Effector memory CD8-positive, alpha-beta T cell (primary cell): Measurements from ENCODE around the gene CYP4V2.

Source experiments
- ATAC-seq: fragments of 150-1000 bp; cut with Tn5 transposase; replicated peaks from 2 replicates; pipeline ENCODE4 v1.10.0; 2021; ENCODE audit warnings: mild to moderate bottlenecking, moderate library complexity
- DNase-seq, 3 experiments: peaks; one replicate each; pipeline ENCODE4 v3.0.0; 2021
- H3K27ac Mint-ChIP-seq, 2 donors: one replicate each; pipeline ENCODE4 v1.8.0; 2022; ENCODE audit warnings: mild to moderate bottlenecking in 2 of 2, mixed read lengths in 2 of 2, moderate library complexity in 2 of 2
- H3K27me3 Mint-ChIP-seq, 2 donors: one replicate each; pipeline ENCODE4 v1.8.0; 2022; ENCODE audit warnings: mixed read lengths in 2 of 2
- H3K36me3 Mint-ChIP-seq: one replicate; pipeline ENCODE4 v1.8.0; 2022; ENCODE audit warnings: mild to moderate bottlenecking, moderate library complexity, mixed read lengths; ENCODE audit not compliant: insufficient read depth
- H3K4me1 Mint-ChIP-seq, 2 donors: one replicate each; pipeline ENCODE4 v1.8.0; 2022; ENCODE audit warnings: low read depth in 2 of 2, mixed read lengths in 2 of 2
- H3K4me3 Mint-ChIP-seq, 2 donors: one replicate each; pipeline ENCODE4 v1.8.0; 2022; ENCODE audit warnings: mild to moderate bottlenecking in 2 of 2, mixed read lengths in 2 of 2, moderate library complexity in 2 of 2
- H3K9me3 Mint-ChIP-seq, 2 donors: one replicate each; pipeline ENCODE4 v1.8.0; 2022; ENCODE audit warnings: mixed read lengths in 2 of 2
- total RNA-seq, 9 experiments: gene quantifications; one replicate each; lab custom pipeline; 2026; lab: John Stamatoyannopoulos, UW

The CYP4V2 gene
- 13.1 to 77.7 (median 21.5) reads per million in 9 experiments for total RNA-seq

DNA sequence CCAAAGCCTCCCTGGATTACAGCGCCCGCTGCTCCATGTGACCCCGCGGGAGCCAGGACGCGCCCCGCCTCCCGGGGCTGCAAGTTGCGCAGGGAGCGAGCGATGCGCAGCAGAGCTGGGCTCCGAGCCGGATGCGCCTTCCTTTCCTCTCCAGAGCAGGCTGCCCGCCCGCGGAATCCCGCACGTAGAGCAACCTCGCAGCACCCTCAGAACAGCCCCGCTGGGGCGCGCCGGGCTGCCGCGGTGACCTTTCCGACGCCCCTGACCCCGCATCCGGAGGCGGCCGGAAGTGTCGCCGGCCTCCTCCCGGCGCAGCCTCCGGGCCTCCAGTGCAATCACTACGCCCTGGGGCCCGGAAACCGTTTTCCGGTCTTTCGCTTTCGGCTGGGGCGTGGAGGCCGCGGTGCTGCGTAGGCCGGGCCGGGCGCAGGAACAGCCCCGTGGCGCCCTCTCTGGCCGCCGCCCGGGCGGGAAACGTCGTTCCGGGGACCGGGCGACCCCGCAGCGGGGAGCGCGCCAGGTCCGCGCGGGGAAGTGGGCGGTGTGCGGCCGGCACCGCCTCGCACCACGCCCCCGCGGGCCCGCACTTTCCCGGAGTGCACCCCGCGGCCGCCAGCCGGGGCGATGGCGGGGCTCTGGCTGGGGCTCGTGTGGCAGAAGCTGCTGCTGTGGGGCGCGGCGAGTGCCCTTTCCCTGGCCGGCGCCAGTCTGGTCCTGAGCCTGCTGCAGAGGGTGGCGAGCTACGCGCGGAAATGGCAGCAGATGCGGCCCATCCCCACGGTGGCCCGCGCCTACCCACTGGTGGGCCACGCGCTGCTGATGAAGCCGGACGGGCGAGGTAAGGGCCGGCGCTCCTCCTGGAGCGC lies at the start of gene CYP4V2:
Gene CYP4V2, plus strand, starts transcription at position 368 of the 866 bp plus-strand sequence. Its CDS starts 257 bp downstream, at position 625.
- H3K36me3 Mint-ChIP-seq, result peaks cover 35% of the 10 kb centered on the region
- H3K9me3 Mint-ChIP-seq, result no peaks in the 10 kb centered on the region
- DNase-seq (peak; percentile 77 to 85 (median 81)), ATAC-seq (peak; percentile 85)
- H3K27me3 Mint-ChIP-seq, result peaks cover 0 to 3% of the 10 kb centered on the region in 2 donors
- peak within 1 kb of the TSS; percentile 96 to 97 for H3K27ac Mint-ChIP-seq
- H3K4me1 Mint-ChIP-seq, result peaks cover 21 to 24% of the 10 kb centered on the region in 2 donors
- H3K4me3 Mint-ChIP-seq, result peak within 1 kb of the TSS; percentile 90 to 94

DNA sequence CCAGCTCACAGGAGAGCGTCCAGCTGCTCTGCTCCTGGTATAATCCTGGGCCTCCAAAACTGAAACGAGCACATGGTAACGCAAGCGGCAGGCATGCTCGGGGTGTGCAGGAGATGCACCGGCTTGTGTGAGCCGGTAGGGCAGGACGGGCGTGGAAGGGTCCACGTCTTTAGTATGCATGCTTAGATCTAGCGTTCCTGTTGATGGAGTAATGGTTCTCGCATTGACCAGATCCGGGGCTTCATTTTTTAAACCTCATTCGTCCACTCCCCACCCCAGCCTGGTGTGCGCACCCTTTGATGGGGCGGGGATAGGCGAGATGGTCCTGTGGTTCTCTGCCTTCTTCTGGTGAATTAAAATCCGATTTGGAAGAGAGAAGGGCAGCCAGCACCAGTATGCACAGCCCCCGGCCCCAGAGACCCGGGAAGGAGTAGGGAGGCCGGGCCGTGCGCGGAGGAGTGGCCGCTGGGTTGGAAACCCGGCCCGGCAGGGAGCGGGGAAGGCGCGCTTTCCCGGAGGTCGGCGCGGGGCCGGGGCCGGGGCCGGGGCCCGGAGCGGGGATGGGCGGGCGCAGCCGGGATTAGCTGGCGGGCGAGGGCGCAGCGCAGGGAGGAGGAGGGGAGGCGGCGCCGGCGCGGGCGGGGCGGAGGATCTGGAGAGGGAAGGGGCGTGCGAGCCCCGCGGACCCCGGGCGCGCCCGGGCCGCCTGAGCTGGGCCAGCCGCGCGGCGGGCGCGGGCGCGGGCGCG lies 47.0 kb upstream of the CYP4V2 start:
- ATAC-seq (peak; percentile 53), DNase-seq (no peak)
- peaks cover 52 to 65% of the 10 kb centered on the region in 2 donors for H3K27me3 Mint-ChIP-seq
- peaks cover 0 to 4% of the 10 kb centered on the region in 2 donors for H3K4me1 Mint-ChIP-seq
- H3K36me3 Mint-ChIP-seq, result peaks cover 3% of the 10 kb centered on the region
- no peaks in the 10 kb centered on the region for H3K9me3 Mint-ChIP-seq
- H3K4me3 Mint-ChIP-seq, result peak overlapping the region; percentile 58 to 79
- no peak overlapping the region for H3K27ac Mint-ChIP-seq

DNA sequence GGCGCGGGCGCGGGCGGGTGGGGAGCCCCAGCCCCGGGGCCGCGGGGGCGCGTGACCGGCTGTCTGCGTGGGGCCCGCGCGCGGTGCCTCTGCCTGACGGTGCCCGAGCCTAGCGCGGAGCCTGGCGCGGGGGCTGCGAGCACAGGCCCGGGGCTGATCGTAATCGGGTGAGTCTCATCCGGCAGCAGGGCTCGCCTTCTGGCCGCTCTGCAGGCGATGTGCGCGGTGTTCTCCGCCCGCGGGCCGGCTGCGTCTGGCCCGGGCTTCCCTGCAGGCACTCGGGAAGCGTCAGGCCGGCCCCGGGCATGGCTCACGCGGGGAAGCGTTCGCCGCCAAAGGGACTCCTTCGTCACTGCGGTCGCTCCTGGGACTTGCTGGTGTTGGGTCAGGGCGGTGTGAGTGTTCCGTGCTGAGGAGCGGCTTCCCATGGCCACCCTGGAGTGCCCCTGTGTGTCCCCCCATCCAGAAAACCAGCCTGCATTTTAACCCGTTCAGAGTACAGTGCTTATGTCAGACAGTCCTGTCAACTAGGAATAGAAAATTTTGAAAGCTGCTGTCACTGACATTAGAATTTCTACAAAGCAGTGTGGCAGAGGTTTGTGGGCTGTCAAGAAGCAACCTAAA lies 46.3 kb upstream of the CYP4V2 start:
- H3K36me3 Mint-ChIP-seq, result peaks cover 3% of the 10 kb centered on the region
- H3K4me3 Mint-ChIP-seq, result peak overlapping the region; percentile 57 to 62
- H3K9me3 Mint-ChIP-seq, result no peaks in the 10 kb centered on the region
- peaks cover 52 to 65% of the 10 kb centered on the region in 2 donors for H3K27me3 Mint-ChIP-seq
- no peak overlapping the region for H3K27ac Mint-ChIP-seq
- DNase-seq (no peak), ATAC-seq (peak; percentile 59)
- peaks cover 0 to 4% of the 10 kb centered on the region in 2 donors for H3K4me1 Mint-ChIP-seq

DNA sequence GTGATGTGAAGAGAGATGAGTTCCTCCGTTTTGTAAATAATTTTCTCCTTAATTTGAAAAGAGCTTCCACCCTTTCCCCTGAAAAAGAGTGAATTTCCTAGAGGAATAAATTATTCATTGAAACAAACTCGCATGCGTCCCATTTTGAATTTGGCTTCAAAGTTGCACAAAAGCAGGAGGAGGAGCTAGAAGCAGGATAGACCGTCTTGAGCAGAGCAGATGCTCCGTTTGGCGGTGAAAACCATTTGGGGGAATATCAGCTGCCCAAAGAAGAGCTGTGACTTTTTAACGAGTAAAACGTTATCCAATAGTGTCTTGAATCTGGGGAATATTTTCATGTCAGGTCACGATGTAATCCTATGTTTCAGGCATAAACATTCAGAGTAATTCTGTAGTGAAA lies 44.9 kb upstream of the CYP4V2 start:
- H3K9me3 Mint-ChIP-seq, result no peaks in the 10 kb centered on the region
- DNase-seq (no peak), ATAC-seq (no peak)
- no peak overlapping the region for H3K27ac Mint-ChIP-seq
- H3K36me3 Mint-ChIP-seq, result peaks cover 3% of the 10 kb centered on the region
- no peak overlapping the region for H3K4me3 Mint-ChIP-seq
- H3K4me1 Mint-ChIP-seq, result peaks cover 0 to 4% of the 10 kb centered on the region in 2 donors
- H3K27me3 Mint-ChIP-seq, result peaks cover 60 to 73% of the 10 kb centered on the region in 2 donors

DNA sequence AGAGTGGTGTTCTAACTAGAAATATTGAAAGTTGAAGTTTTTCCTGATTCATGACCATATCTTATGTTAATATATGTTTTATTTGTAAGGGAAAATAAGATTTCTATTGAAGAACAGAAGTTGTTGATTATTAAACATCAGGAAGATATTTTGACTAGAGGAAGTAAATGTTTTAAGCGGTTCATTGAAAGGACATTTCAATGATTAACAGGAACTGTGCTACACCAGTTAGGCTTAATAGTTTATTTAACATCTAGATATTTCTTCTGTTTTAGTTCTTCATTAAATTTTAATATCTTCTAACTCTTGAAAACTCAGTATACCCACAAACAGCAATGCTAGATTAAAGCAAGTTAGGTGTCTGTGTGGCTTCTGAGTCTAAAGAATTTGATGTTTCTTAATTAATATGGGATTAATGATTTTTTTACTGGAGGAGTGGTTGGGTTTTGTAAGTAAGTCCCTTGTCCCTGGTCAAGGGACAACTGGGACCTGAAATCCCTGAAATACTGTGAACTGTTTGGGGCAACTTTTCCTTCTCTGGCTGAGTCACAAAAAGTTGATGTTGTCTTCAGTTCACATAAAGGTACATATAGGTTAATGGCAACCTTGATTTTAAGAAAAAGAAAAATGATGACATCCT lies 42.9 kb upstream of the CYP4V2 start:
- DNase-seq (no peak), ATAC-seq (no peak)
- Mint-ChIP-seq H3K27me3 (peaks cover 55 to 72% of the 10 kb centered on the region in 2 donors), H3K27ac (no peak overlapping the region), H3K9me3 (no peaks in the 10 kb centered on the region), H3K4me3 (no peak overlapping the region), H3K4me1 (peaks cover 0 to 4% of the 10 kb centered on the region in 2 donors), H3K36me3 (no peaks in the 10 kb centered on the region)

DNA sequence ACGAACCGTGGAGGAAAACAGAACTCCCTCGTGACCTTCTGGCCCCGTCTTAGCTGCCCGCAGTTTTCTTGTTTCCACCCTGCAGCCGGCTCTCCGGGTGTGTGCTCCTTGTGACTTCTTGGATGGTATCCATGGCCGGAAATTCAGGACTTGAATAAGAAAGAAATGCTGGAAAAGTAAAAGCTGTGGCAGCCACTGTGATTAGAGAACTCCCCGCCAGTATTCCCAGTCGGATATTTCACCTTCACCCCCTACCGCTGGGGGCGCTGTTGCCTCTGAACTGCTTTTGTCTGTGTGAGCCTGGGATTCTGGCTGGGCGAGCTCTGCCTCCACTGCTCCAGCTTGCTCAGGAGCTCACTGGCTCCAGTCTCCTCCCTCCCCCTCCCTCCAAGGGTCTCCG lies 41.5 kb upstream of the CYP4V2 start:
- Mint-ChIP-seq H3K36me3 (no peaks in the 10 kb centered on the region), H3K27ac (no peak overlapping the region), H3K4me3 (no peak overlapping the region), H3K4me1 (peaks cover 0 to 2% of the 10 kb centered on the region in 2 donors), H3K9me3 (no peaks in the 10 kb centered on the region), H3K27me3 (peaks cover 53 to 71% of the 10 kb centered on the region in 2 donors)
- no peak for ATAC-seq
- DNase-seq, result no peak

DNA sequence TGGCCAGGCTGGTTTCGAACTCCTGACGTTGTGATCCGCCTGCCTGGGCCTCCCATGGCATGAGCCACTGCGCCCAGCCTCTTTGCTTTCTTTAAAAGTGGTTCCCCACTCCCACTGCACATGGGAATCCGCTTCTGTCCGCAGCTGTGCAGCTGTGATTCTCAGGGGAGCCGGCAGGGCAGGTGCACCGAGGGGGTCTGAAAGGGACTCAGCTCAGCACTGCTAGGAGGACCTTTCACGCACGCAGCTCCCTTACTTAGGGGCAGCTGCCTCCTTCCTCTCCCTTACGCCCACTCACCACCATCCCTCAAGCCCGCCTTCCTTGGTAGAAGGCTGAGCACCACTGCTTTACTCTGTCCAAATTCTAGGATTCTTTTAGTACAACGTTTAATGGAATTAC lies 40.4 kb upstream of the CYP4V2 start:
- no peak overlapping the region for H3K27ac Mint-ChIP-seq
- no peak for ATAC-seq
- H3K9me3 Mint-ChIP-seq, result no peaks in the 10 kb centered on the region
- DNase-seq, result no peak
- peaks cover 0 to 1% of the 10 kb centered on the region in 2 donors for H3K4me1 Mint-ChIP-seq
- no peak overlapping the region for H3K4me3 Mint-ChIP-seq
- H3K36me3 Mint-ChIP-seq, result no peaks in the 10 kb centered on the region
- peaks cover 54 to 74% of the 10 kb centered on the region in 2 donors for H3K27me3 Mint-ChIP-seq

DNA sequence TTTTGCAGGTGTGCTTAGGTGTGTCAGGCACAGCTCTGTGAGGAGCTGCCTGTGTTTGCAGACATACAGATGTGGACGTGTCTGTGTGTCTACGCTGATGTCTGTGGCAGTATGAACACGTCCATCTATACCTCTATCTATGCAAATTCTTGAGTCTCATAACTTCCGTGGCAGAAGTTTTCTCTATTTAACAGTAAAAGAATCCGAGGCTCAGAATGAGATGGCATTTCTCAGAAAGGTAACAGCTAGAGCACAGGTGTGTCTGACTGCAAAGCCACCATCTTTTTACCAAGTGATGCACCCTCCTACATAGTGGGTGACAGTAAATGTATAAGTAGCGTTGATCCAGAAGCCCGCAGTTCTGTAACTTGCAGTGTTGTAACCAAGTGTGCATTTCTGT lies 39.9 kb upstream of the CYP4V2 start:
- DNase-seq (no peak), ATAC-seq (no peak)
- no peaks in the 10 kb centered on the region for H3K36me3 Mint-ChIP-seq
- H3K4me3 Mint-ChIP-seq, result no peak overlapping the region
- H3K4me1 Mint-ChIP-seq, result peaks cover 0 to 1% of the 10 kb centered on the region in 2 donors
- H3K9me3 Mint-ChIP-seq, result no peaks in the 10 kb centered on the region
- peaks cover 50 to 69% of the 10 kb centered on the region in 2 donors for H3K27me3 Mint-ChIP-seq
- no peak overlapping the region for H3K27ac Mint-ChIP-seq

DNA sequence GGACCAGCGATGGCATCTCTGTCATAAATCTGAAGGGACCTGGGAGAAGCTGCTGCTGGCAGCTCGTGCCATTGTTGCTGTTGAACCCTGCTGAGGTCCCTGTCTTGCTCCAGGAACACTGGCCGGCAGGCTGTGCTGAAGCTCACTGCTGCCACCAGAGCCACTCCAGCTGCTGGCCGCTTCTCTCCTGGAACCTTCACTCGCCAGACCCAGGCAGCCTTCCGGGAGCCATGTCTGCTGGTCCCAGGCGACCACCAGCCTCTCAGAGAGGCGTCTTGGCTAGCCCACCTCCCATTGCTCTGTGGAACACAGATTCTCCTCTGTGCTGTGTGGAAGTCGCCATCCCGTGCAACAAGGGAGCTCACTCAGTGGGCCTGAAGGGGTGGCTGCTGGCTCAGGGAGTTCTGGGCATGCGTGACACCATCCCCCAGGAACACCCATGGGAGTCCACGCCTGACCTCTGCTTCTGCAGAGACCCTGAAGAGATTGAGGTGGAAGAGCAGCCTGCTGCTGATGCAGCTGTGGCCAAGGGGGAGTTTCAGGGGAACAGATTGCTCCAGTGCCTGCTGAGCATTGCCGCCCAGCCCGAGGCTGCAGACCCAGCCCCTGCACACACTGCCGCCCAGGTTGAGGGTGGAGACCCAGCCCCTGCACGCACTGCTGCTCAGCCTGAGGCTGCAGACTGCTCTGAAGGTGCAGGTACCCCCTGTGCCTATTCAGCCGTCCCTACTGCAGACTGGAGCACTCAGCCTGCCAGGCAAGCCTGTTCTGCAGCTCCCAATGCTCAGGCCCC lies 33.1 kb upstream of the CYP4V2 start:
- H3K27ac Mint-ChIP-seq, result no peak overlapping the region
- no peaks in the 10 kb centered on the region for H3K36me3 Mint-ChIP-seq

DNA sequence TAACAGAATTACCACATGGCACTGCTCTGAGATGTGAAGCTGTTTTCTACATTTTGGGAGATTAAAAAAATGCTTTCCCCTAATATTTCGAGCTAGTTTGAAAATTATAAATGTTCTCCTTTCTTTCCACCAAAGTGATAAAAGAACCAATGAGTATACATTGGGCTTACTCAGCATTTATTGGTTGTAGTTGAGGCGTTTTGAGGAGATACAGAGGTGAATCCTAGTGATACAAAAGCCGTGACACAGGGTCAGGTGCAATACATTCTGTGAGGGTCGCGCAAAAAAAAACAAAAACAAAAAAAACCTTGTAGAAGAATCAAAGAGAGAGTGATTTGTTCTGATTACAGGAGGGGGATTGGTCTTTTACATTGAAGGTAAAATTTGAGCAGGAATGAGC lies 32.4 kb upstream of the CYP4V2 start:
- no peak overlapping the region for H3K4me3 Mint-ChIP-seq
- ATAC-seq, result no peak
- H3K27ac Mint-ChIP-seq, result no peak overlapping the region
- H3K27me3 Mint-ChIP-seq, result peaks cover 16 to 20% of the 10 kb centered on the region in 2 donors
- no peaks in the 10 kb centered on the region for H3K9me3 Mint-ChIP-seq
- DNase-seq, result no peak
- H3K36me3 Mint-ChIP-seq, result no peaks in the 10 kb centered on the region
- peaks cover 0 to 1% of the 10 kb centered on the region in 2 donors for H3K4me1 Mint-ChIP-seq

More for the DNA sequence above, 33.1 kb upstream of the CYP4V2 start:
- H3K4me1 Mint-ChIP-seq, result peaks cover 0 to 1% of the 10 kb centered on the region in 2 donors
- no peak overlapping the region for H3K4me3 Mint-ChIP-seq
- no peak for DNase-seq
- H3K9me3 Mint-ChIP-seq, result no peaks in the 10 kb centered on the region
- H3K27me3 Mint-ChIP-seq, result peaks cover 24 to 27% of the 10 kb centered on the region in 2 donors
- ATAC-seq, result no peak

DNA sequence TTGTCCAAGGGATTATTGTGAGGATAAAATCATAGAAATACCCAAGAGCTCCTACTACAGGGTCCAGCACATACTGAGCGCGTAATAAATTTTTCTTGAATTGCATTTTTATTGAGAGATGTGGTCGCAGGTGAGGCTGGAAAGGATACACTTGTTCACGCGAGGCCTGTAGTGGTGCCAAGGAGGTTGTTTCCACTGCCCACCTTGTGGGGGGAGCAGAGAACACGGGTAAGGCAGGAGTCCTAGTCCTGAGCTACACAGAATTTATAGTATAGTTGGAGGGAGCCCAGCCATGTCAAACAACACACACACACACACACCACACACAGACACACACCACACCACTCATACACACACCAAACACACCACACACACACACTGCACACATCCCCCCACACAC lies 31.8 kb upstream of the CYP4V2 start:
- Mint-ChIP-seq H3K27ac (no peak overlapping the region), H3K9me3 (no peaks in the 10 kb centered on the region), H3K4me1 (peaks cover 0 to 1% of the 10 kb centered on the region in 2 donors), H3K4me3 (no peak overlapping the region), H3K36me3 (no peaks in the 10 kb centered on the region), H3K27me3 (peaks cover 17 to 20% of the 10 kb centered on the region in 2 donors)
- no peak for DNase-seq
- peak; percentile 22 for ATAC-seq

DNA sequence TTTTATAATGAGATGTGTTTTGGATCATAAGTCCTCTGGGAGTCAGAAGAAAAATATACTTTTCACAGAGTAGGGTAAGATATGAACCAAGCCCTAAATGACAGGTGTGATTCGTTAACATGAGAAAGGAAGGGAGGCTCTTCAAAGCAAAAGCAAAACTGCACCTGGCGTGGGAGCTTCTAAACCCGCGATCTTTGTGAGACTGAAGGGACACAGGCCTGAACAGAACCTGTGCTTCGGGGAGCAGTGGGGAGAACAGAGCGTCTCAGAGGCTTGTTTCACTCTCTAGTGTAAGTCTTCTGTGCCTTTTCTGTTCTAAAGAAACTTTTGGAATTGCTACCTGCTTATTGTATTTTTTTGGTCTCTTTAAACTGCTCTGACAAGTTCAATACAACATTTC lies 30.2 kb upstream of the CYP4V2 start:
- DNase-seq (no peak), ATAC-seq (peak; percentile 55)
- H3K27me3 Mint-ChIP-seq, result peaks cover 19% of the 10 kb centered on the region in 2 donors
- no peak overlapping the region for H3K4me3 Mint-ChIP-seq
- H3K4me1 Mint-ChIP-seq, result no peaks in the 10 kb centered on the region
- H3K9me3 Mint-ChIP-seq, result no peaks in the 10 kb centered on the region
- no peaks in the 10 kb centered on the region for H3K36me3 Mint-ChIP-seq
- H3K27ac Mint-ChIP-seq, result peak overlapping the region in 1 of 2 donors; percentile 5
